ENCODE data around the gene SLC39A10. TPM values are rescaled to one million over a fixed set of nuclear protein-coding genes. Genes with fewer than 3 reads are reported as not detected.
"Not testable (repeated sequence)": the region's sequence is repeated elsewhere in the genome, so short reads cannot be mapped to it uniquely, and the experiment has no call there.

The SLC39A10 gene
- total RNA-seq, 4 donors from 2014 or later = 4.9 to 34.4 (median 12.4) TPM

DNA sequence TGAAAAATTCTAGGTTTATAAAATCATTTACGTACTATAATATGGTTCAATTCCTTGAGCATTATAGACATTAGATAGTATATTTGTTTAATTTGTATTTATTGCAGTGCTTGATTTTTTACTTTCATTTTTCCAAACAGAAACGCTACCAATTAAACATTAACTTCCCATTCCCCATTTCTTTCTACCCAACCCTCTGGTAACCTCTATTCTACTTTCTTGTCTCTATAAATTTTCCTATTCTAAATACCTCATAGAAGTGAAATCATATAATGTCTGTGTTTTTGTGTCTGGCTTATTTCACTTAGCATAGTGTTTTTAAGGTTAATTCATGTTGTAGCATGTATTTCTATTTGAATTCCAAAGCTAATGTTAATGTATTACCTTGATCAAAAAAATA lies 11.6 kb upstream of the SLC39A10 start:
- Histone ChIP-seq H3K9me3 (no peaks in the 10 kb centered on the region), H3K27me3 (no peaks in the 10 kb centered on the region), H3K36me3 (no peaks in the 10 kb centered on the region), H3K4me1 (peaks cover 0 to 11% (median 5%) of the 10 kb centered on the region in 4 donors), H3K4me3 (no peak overlapping the region), H3K27ac (no peak overlapping the region)
- in situ Hi-C loops (cut with MboI; ENCODE audit: low pct_ligation_motif_present in 1 of 4, low pct_unique_long_range_greater_than_20kb in 1 of 4, low sequenced_read_pairs in 3 of 4) (no loop called here), intact Hi-C loops (cut with DNase I; ENCODE audit: low total_unique reads) (no loop called here)
- no peak for DNase-seq
- 53 to 59% methylated on average over 2 of the region's 2 CpGs for WGBS, 2 donors (ENCODE audit: low coverage in 1 of 2)
- TF ChIP-seq, protein P1, sequence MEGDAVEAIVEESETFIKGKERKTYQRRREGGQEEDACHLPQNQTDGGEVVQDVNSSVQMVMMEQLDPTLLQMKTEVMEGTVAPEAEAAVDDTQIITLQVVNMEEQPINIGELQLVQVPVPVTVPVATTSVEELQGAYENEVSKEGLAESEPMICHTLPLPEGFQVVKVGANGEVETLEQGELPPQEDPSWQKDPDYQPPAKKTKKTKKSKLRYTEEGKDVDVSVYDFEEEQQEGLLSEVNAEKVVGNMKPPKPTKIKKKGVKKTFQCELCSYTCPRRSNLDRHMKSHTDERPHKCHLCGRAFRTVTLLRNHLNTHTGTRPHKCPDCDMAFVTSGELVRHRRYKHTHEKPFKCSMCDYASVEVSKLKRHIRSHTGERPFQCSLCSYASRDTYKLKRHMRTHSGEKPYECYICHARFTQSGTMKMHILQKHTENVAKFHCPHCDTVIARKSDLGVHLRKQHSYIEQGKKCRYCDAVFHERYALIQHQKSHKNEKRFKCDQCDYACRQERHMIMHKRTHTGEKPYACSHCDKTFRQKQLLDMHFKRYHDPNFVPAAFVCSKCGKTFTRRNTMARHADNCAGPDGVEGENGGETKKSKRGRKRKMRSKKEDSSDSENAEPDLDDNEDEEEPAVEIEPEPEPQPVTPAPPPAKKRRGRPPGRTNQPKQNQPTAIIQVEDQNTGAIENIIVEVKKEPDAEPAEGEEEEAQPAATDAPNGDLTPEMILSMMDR (IDR thresholded peaks at IDR 0.05) = no peak
- TF ChIP-seq POLR2AphosphoS5 (IDR thresholded peaks at IDR 0.05) = no peak
- TF ChIP-seq POLR2A (IDR thresholded peaks at IDR 0.05) = no peak
- TF ChIP-seq EP300 (IDR thresholded peaks at IDR 0.05; ENCODE audit: low read depth) = no peak

GRCh38 chr2:195646424-195646823 lies 10.6 kb upstream of the SLC39A10 start:
- no peak for TF ChIP-seq EP300 (IDR thresholded peaks at IDR 0.05; ENCODE audit: low read depth)
- no peak for TF ChIP-seq POLR2AphosphoS5 (IDR thresholded peaks at IDR 0.05)
- 79 to 82% methylated on average over 2 to 8 of the region's 9 CpGs for WGBS, 2 donors (ENCODE audit: low coverage in 1 of 2)
- in situ Hi-C loops (cut with MboI; ENCODE audit: low pct_ligation_motif_present in 1 of 4, low pct_unique_long_range_greater_than_20kb in 1 of 4, low sequenced_read_pairs in 3 of 4) = no loop called here
- no peak overlapping the region for H3K27ac ChIP-seq
- H3K4me1 ChIP-seq = peaks cover 0 to 11% (median 5%) of the 10 kb centered on the region in 4 donors
- intact Hi-C loops (cut with DNase I; ENCODE audit: low total_unique reads) = no loop called here
- H3K9me3 ChIP-seq = no peaks in the 10 kb centered on the region
- H3K4me3 ChIP-seq = no peak overlapping the region
- DNase-seq = no peak
- no peaks in the 10 kb centered on the region for H3K27me3 ChIP-seq
- no peaks in the 10 kb centered on the region for H3K36me3 ChIP-seq

DNA sequence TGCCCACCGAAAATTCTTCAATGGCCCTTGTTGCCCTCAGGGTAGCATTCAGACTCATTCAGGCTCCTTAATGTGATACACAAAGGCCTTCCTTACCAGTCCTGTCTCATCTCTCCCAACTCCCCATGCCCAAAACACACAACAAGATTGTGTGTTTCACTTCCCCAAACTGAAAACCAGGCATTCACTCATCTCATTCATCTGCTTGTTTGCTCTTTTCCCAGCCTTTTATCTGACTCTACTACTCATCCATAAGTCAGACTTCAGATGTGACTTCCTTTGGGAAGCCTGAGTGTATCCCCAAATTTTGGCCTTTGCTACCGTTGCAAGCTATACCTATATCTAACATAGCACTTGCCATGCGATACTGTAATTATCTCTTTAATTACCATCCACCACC lies 9.7 kb upstream of the SLC39A10 start:
- Histone ChIP-seq H3K9me3 (no peaks in the 10 kb centered on the region), H3K36me3 (no peaks in the 10 kb centered on the region), H3K4me3 (no peak overlapping the region), H3K27ac (no peak overlapping the region), H3K4me1 (peaks cover 0 to 9% (median 4%) of the 10 kb centered on the region in 4 donors), H3K27me3 (no peaks in the 10 kb centered on the region)
- TF ChIP-seq, protein P1 (IDR thresholded peaks at IDR 0.05) = no peak
- TF ChIP-seq POLR2AphosphoS5 (IDR thresholded peaks at IDR 0.05) (no peak), POLR2A (IDR thresholded peaks at IDR 0.05) (no peak), EP300 (IDR thresholded peaks at IDR 0.05; ENCODE audit: low read depth) (no peak)
- WGBS, 2 donors (ENCODE audit: low coverage in 1 of 2) = 87 to 98% methylated on average over 3 of the region's 3 CpGs
- no peak for DNase-seq
- intact Hi-C loops (cut with DNase I; ENCODE audit: low total_unique reads) = no loop called here
- in situ Hi-C loops (cut with MboI; ENCODE audit: low pct_ligation_motif_present in 1 of 4, low pct_unique_long_range_greater_than_20kb in 1 of 4, low sequenced_read_pairs in 3 of 4) = no loop called here

- H3K36me3 ChIP-seq; H3K4me3 ChIP-seq; H3K27ac ChIP-seq; H3K9me3 ChIP-seq; intact Hi-C loops (cut with DNase I; ENCODE audit: low total_unique reads); in situ Hi-C loops (cut with MboI; ENCODE audit: low pct_ligation_motif_present in 1 of 4, low pct_unique_long_range_greater_than_20kb in 1 of 4, low sequenced_read_pairs in 3 of 4); DNase-seq; H3K4me1 ChIP-seq; H3K27me3 ChIP-seq: not testable (repeated sequence)
- WGBS, 2 donors (ENCODE audit: low coverage in 1 of 2) = 95 to 100% methylated on average over 1 to 2 of the region's 2 CpGs
These were observed 8.7 kb upstream of the SLC39A10 start for GRCh38 chr2:195648370-195648769.

DNA sequence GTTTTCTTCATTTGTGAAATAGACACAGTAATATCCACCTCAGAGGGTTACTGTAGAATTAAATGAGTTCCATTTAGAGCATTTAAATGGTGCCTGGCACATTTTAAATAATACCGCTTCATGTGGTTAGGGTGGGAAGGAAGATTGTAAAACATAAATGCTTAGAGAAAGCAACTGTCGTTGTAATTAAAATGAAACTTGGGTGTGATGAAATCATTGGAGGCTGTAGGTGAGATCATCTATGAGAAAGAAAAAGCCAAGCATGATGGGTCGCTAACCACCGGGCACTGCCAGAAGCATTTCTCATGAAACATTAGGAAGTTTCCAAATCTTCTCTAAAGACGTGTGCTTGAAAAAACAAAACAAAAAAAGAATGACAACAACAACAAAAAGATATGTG lies 8.2 kb upstream of the SLC39A10 start:
- 80 to 84% methylated on average over 4 to 5 of the region's 5 CpGs for WGBS, 2 donors (ENCODE audit: low coverage in 1 of 2)
- DNase-seq = no peak
- no peaks in the 10 kb centered on the region for H3K4me1 ChIP-seq
- H3K9me3 ChIP-seq = no peaks in the 10 kb centered on the region
- TF ChIP-seq POLR2AphosphoS5 (IDR thresholded peaks at IDR 0.05) (no peak), EP300 (IDR thresholded peaks at IDR 0.05; ENCODE audit: low read depth) (no peak), POLR2A (IDR thresholded peaks at IDR 0.05) (no peak)
- TF ChIP-seq, protein P1 (IDR thresholded peaks at IDR 0.05) = no peak
- H3K27ac ChIP-seq = no peak overlapping the region
- in situ Hi-C loops (cut with MboI; ENCODE audit: low pct_ligation_motif_present in 1 of 4, low pct_unique_long_range_greater_than_20kb in 1 of 4, low sequenced_read_pairs in 3 of 4) (no loop called here), intact Hi-C loops (cut with DNase I; ENCODE audit: low total_unique reads) (no loop called here)
- no peaks in the 10 kb centered on the region for H3K36me3 ChIP-seq
- H3K4me3 ChIP-seq = no peak overlapping the region
- no peaks in the 10 kb centered on the region for H3K27me3 ChIP-seq
